ENCODE results near the gene MYOZ2. TPM values are rescaled to one million over a fixed set of nuclear protein-coding genes. Genes with fewer than 3 reads are reported as not detected.

The MYOZ2 gene
- total RNA-seq, 4 donors from 2014 or later: not detected

GRCh38 chr4:119205690-119206089, 70.1 kb downstream of the MYOZ2 start:
- intact Hi-C loops (cut with DNase I; ENCODE audit: low total_unique reads): no loop called here
- TF ChIP-seq CTCF (IDR thresholded peaks at IDR 0.05) (no peak), POLR2A (IDR thresholded peaks at IDR 0.05) (no peak)
- H3K4me3 ChIP-seq (ENCODE audit: low read depth, poor library complexity, severe bottlenecking): no peak overlapping the region
- DNase-seq (ENCODE audit: low spot score in 2 of 2): no peak

- intact Hi-C loops (cut with DNase I; ENCODE audit: low total_unique reads): no loop called here
- DNase-seq (ENCODE audit: low spot score in 2 of 2): no peak
- no peak overlapping the region for H3K4me3 ChIP-seq (ENCODE audit: low read depth, poor library complexity, severe bottlenecking)
- 47 to 57% methylated on average over 1 of the region's 1 CpG for WGBS, 2 donors
- TF ChIP-seq POLR2A (IDR thresholded peaks at IDR 0.05): no peak
- no peak for TF ChIP-seq CTCF (IDR thresholded peaks at IDR 0.05)
Observed at GRCh38 chr4:119206178-119206577, 70.5 kb downstream of the MYOZ2 start.

- no peak overlapping the region for H3K4me3 ChIP-seq (ENCODE audit: low read depth, poor library complexity, severe bottlenecking)
- DNase-seq (ENCODE audit: low spot score in 2 of 2): no peak
- intact Hi-C loops (cut with DNase I; ENCODE audit: low total_unique reads): no loop called here
- TF ChIP-seq CTCF (IDR thresholded peaks at IDR 0.05) (no peak), POLR2A (IDR thresholded peaks at IDR 0.05) (no peak)
- WGBS, 2 donors: 14 to 26% methylated on average over 1 of the region's 1 CpG
Observed at GRCh38 chr4:119207051-119207450, 71.4 kb downstream of the MYOZ2 start.

- H3K4me3 ChIP-seq (ENCODE audit: low read depth, poor library complexity, severe bottlenecking): no peak overlapping the region
- no peak for TF ChIP-seq CTCF (IDR thresholded peaks at IDR 0.05)
- TF ChIP-seq POLR2A (IDR thresholded peaks at IDR 0.05): no peak
- intact Hi-C loops (cut with DNase I; ENCODE audit: low total_unique reads): no loop called here
- DNase-seq (ENCODE audit: low spot score in 2 of 2): peak in 1 of 2 donors; percentile 46
Observed at GRCh38 chr4:119209077-119209476, 73.4 kb downstream of the MYOZ2 start.

- TF ChIP-seq CTCF (IDR thresholded peaks at IDR 0.05): no peak
- TF ChIP-seq POLR2A (IDR thresholded peaks at IDR 0.05): no peak
- DNase-seq (ENCODE audit: low spot score in 2 of 2): no peak
- WGBS, 2 donors: 81 to 94% methylated on average over 1 of the region's 1 CpG
- intact Hi-C loops (cut with DNase I; ENCODE audit: low total_unique reads): no loop called here
- no peak overlapping the region for H3K4me3 ChIP-seq (ENCODE audit: low read depth, poor library complexity, severe bottlenecking)
Observed at GRCh38 chr4:119209586-119209985, 74.0 kb downstream of the MYOZ2 start.

GRCh38 chr4:119210775-119211174, 75.1 kb downstream of the MYOZ2 start:
- TF ChIP-seq POLR2A (IDR thresholded peaks at IDR 0.05) (no peak), CTCF (IDR thresholded peaks at IDR 0.05) (no peak)
- 80 to 84% methylated on average over 4 of the region's 4 CpGs for WGBS, 2 donors
- DNase-seq (ENCODE audit: low spot score in 2 of 2): no peak
- H3K4me3 ChIP-seq (ENCODE audit: low read depth, poor library complexity, severe bottlenecking): no peak overlapping the region
- intact Hi-C loops (cut with DNase I; ENCODE audit: low total_unique reads): no loop called here

Measured in lower leg skin (tissue), 4 donors.